Neural progenitor cell (in vitro differentiated cells): ENCODE data around the gene ABCB6.

Experiments
- EZH2phosphoT487 ChIP-seq: fragments of 200-600 bp; sonication (generic); IDR thresholded peaks from 2 replicates; pipeline ENCODE4 v1.6.1; 2017; ENCODE audit warnings: antibody characterized with exemption
- TF ChIP-seq, protein P1 (sequence below): fragments of 200-600 bp; sonication (generic); IDR thresholded peaks from 2 replicates; pipeline ENCODE4 v1.5.1; 2017; ENCODE audit warnings: antibody characterized with exemption, mild to moderate bottlenecking

DNA sequence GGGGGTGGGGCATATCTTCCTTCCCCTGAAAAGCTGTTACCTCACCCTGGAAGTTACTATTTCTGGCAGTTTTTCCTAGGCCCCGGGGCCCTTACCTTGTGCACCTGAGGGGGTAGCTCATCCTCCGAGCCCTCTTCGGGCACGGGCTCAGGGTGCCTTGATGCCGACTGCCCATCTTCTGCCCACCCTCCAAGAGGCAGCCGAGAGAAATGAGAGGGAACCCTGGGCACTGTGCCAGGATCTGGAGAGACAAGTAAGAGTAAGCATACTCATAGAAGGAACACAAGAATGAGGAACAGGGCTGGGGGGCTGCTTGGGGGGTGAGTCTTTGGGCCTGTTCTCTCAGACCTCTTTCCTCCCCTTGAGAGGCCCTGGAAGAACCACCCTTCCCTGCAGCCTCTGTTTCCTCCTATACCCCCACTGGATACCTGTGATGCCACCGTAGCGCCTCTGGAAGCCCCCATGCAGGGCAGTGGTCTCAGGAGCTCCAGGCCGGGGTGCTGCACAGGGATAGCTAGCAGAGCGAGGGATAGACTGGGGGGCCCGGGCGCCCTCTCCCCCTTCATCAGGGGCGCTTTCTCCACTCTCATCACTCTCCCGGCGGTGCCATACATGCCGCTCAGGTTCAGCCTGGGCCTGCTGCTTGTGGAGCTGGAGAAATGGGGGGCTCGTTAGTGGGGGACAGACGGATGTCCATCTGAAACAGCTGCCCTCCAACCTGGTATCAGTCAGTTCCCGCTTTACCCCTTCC, 2.1 kb upstream of the ABCB6 start:
- no peak for TF ChIP-seq EZH2phosphoT487
- TF ChIP-seq, protein P1, sequence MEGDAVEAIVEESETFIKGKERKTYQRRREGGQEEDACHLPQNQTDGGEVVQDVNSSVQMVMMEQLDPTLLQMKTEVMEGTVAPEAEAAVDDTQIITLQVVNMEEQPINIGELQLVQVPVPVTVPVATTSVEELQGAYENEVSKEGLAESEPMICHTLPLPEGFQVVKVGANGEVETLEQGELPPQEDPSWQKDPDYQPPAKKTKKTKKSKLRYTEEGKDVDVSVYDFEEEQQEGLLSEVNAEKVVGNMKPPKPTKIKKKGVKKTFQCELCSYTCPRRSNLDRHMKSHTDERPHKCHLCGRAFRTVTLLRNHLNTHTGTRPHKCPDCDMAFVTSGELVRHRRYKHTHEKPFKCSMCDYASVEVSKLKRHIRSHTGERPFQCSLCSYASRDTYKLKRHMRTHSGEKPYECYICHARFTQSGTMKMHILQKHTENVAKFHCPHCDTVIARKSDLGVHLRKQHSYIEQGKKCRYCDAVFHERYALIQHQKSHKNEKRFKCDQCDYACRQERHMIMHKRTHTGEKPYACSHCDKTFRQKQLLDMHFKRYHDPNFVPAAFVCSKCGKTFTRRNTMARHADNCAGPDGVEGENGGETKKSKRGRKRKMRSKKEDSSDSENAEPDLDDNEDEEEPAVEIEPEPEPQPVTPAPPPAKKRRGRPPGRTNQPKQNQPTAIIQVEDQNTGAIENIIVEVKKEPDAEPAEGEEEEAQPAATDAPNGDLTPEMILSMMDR = no peak
